ENCODE results near the gene STX11. TPM values are rescaled to one million over a fixed set of nuclear protein-coding genes. Genes with fewer than 3 reads are reported as not detected.
"Not testable (repeated sequence)": the region's sequence is repeated elsewhere in the genome, so short reads cannot be mapped to it uniquely, and the experiment has no call there.

STX11 gene
- total RNA-seq, 1 donor from 2014 or later: not detected

GRCh38 chr6:144123836-144124235, 26.5 kb upstream of the STX11 start:
- Mint-ChIP-seq H3K9me3 (peaks cover 8% of the 10 kb centered on the region), H3K36me3 (ENCODE audit: low read depth) (no peaks in the 10 kb centered on the region), H3K4me3 (no peak overlapping the region), H3K27me3 (ENCODE audit: low read depth) (peaks cover 8% of the 10 kb centered on the region), H3K27ac (ENCODE audit: unreplicated experiment) (no peak overlapping the region), H3K4me1 (no peaks in the 10 kb centered on the region)
- no peak for TF ChIP-seq CTCF (conservative IDR thresholded peaks at IDR 0.05)
- no peak for DNase-seq (ENCODE audit: low read depth, low spot score)

DNA sequence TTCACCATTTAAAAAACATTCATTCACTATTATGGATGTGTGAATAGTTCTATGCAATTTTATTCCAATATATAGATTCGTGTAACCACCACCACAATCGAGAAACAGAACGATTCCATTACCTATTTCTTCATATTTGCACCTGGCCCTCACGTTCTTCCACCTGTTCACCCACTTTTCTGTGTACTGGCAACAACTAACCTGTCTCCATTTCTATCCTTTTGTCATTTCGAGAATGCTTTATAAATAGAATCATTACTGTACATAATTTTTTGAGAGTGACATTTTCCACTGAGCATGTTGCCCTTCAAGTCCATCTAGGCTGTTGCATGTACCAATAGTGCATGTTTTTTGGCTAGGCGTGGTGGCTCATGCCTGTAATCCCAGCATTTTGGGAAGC, 23.2 kb upstream of the STX11 start:
- Mint-ChIP-seq H3K9me3 (peaks cover 2% of the 10 kb centered on the region), H3K36me3 (ENCODE audit: low read depth) (no peaks in the 10 kb centered on the region), H3K4me3 (no peak overlapping the region)

GRCh38 chr6:144129469-144129868, 20.8 kb upstream of the STX11 start:
- no peaks in the 10 kb centered on the region for H3K36me3 Mint-ChIP-seq (ENCODE audit: low read depth)
- no peak overlapping the region for H3K27ac Mint-ChIP-seq (ENCODE audit: unreplicated experiment)
- H3K9me3 Mint-ChIP-seq: no peaks in the 10 kb centered on the region
- H3K27me3 Mint-ChIP-seq (ENCODE audit: low read depth): peaks cover 22% of the 10 kb centered on the region
- H3K4me3 Mint-ChIP-seq: no peak overlapping the region
- no peak for DNase-seq (ENCODE audit: low read depth, low spot score)
- H3K4me1 Mint-ChIP-seq: no peaks in the 10 kb centered on the region
- TF ChIP-seq CTCF (conservative IDR thresholded peaks at IDR 0.05): no peak

More for the DNA sequence above, 23.2 kb upstream of the STX11 start:
- TF ChIP-seq CTCF (conservative IDR thresholded peaks at IDR 0.05): no peak
- DNase-seq (ENCODE audit: low read depth, low spot score): no peak
- Mint-ChIP-seq H3K27ac (ENCODE audit: unreplicated experiment) (no peak overlapping the region), H3K4me1 (no peaks in the 10 kb centered on the region), H3K27me3 (ENCODE audit: low read depth) (peaks cover 16% of the 10 kb centered on the region)

DNA sequence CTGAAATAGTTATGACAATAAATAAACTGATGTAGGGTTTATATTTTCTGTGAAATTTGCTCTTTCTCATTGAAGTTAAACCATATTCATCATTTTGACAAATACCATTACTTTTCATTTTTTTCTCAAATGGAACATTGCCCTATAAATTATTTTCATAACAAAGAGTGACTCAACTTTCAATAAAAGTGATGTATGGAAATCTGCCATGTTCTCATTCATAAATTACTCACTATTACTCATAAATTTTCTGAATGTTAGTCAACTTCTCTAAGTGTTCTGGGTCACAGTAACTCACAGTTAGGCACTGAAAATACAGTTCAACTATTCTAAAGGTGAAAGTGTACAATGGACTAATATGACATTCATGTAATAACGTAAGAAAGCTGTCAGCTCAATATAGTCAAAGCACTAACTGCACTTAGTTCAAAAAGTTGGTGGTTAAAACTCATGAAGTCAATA, 19.0 kb upstream of the STX11 start:
- H3K36me3 Mint-ChIP-seq (ENCODE audit: low read depth): no peaks in the 10 kb centered on the region
- peaks cover 20% of the 10 kb centered on the region for H3K27me3 Mint-ChIP-seq (ENCODE audit: low read depth)
- no peak overlapping the region for H3K27ac Mint-ChIP-seq (ENCODE audit: unreplicated experiment)
- H3K4me1 Mint-ChIP-seq: no peaks in the 10 kb centered on the region
- no peaks in the 10 kb centered on the region for H3K9me3 Mint-ChIP-seq
- DNase-seq (ENCODE audit: low read depth, low spot score): no peak
- no peak for TF ChIP-seq CTCF (conservative IDR thresholded peaks at IDR 0.05)
- no peak overlapping the region for H3K4me3 Mint-ChIP-seq

DNA sequence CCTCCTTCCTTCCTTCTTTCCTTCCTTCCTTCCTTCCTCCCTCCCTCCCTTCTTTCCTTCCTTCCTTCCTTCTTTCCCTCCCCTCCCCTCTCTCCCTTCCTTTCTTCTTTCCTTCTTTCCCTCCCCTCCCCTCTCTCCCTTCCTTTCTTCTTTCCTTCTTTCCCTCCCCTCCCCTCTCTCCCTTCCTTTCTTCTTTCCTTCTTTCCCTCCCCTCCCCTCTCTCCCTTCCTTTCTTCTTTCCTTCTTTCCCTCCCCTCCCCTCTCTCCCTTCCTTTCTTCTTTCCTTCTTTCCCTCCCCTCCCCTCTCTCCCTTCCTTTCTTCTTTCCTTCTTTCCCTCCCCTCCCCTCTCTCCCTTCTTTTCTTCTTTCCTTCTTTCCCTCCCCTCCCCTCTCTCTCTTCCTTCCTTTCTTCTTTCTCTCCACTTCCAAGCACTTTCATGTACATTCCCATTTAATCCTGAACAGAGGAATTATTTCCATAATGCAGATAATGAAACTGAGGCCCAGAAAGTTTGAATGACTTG, 18.1 kb upstream of the STX11 start:
- DNase-seq (ENCODE audit: low read depth, low spot score); H3K9me3 Mint-ChIP-seq; H3K4me1 Mint-ChIP-seq; H3K27ac Mint-ChIP-seq (ENCODE audit: unreplicated experiment); H3K36me3 Mint-ChIP-seq (ENCODE audit: low read depth); H3K4me3 Mint-ChIP-seq: not testable (repeated sequence)
- H3K27me3 Mint-ChIP-seq (ENCODE audit: low read depth): peaks cover 27% of the 10 kb centered on the region

DNA sequence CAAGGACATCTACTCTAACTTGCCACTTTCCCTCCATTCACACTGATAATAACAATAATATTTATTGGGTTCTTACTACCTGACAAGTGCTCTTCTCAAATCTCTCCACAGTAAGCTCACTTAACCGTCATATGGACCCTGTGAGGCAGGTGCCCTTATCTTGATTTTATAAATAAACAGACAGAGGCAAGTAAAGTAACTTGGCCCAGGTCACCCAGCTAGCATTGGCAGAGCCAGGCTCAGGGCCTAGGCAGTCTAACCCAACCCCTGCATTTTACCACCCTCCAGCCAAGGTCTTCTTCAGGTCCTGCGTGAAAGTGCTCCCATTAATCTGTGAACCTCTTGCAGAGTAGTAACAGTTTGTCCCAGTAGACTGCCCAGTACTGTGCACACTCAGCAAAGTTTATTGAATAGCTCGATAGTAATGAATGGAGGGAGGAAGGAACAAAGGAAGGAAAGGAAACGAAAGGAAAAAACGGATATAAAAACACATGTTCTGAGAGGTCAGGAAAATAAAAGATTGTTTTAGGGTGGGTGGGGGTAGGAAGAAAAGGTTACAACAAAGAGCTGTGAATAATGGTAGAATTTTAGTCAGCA, 17.0 kb upstream of the STX11 start:
- Mint-ChIP-seq H3K27me3 (ENCODE audit: low read depth) (peaks cover 29% of the 10 kb centered on the region), H3K36me3 (ENCODE audit: low read depth) (no peaks in the 10 kb centered on the region), H3K9me3 (no peaks in the 10 kb centered on the region), H3K27ac (ENCODE audit: unreplicated experiment) (no peak overlapping the region), H3K4me1 (no peaks in the 10 kb centered on the region), H3K4me3 (no peak overlapping the region)
- DNase-seq (ENCODE audit: low read depth, low spot score): no peak
- no peak for TF ChIP-seq CTCF (conservative IDR thresholded peaks at IDR 0.05)

Measured in neural crest cell (in vitro differentiated cells).